ENCODE measurements around the gene DELE1.
"Not testable (repeated sequence)": the region's sequence is repeated elsewhere in the genome, so short reads cannot be mapped to it uniquely, and the experiment has no call there.

DELE1 gene

DNA sequence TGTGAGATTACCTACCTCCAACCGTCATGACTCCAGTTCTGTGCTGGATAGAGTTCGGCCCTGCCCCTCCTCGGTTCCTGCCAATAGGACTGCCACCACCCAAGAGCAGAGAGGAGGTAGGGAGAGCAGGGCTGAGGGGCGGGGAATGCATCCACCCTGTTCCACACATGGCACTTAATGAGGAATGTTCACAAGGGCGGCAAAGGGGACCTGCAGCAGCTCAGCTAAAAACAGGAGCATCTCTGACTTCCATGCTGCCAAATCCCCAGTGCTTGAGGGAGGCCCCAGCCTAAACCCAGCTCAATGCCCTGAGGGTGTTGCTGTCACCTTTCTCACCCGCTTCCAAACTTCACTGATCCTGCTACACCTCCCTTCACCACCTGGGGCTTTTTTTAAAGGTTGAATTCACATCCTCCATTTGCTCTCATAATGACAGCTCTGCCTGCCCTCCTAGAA is 7.8 kb upstream of the DELE1 start:
- H3K4me3 ChIP-seq (ENCODE audit: low read length), result no peak overlapping the region
- TF ChIP-seq CTCF (IDR thresholded peaks at IDR 0.05; ENCODE audit: insufficient read depth, low read depth, low read length, missing control alignments), result no peak
- peak; percentile 12 for DNase-seq (ENCODE audit: low read depth)

DNA sequence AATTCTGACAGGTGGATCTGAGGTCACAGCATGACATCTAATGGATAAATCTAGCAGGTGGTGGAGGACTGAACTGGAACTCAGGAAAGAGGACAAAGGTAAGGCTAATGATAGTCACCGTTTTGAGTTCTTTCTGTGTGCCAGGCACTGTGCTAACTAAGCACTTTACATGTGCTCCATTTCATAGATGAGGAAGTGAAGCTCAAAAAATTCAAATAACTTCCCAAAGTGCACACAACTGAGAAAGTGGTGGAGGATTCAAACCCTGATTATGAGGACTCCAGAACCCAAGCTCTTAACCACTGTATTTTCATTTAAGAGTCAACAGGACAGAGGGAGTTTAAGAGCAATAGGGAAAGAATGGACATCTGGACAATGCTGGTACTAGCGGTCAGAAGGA is 7.1 kb upstream of the DELE1 start:
- no peak for TF ChIP-seq CTCF (IDR thresholded peaks at IDR 0.05; ENCODE audit: insufficient read depth, low read depth, low read length, missing control alignments)
- DNase-seq (ENCODE audit: low read depth), result no peak
- H3K4me3 ChIP-seq (ENCODE audit: low read length), result no peak overlapping the region

DNA sequence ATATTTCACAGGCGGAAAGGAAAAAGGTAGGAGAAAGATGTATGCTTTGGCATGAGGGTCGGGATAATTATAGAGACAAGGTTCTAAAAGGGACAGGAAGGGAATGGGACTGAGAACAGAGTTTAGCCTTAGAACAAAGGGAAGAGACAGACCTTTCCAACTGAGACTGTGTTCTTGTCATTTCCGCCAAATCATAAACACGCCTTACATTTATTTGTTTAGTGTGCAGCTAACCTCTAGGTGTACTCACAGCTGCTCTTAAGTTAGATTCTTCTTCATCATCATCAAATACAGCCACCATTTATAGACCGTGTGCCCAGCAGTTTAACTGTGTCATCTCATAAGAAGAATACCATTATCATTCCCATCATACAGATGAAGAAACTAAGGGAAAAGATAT is 5.9 kb upstream of the DELE1 start:
- no peak for TF ChIP-seq CTCF (IDR thresholded peaks at IDR 0.05; ENCODE audit: insufficient read depth, low read depth, low read length, missing control alignments)
- DNase-seq (ENCODE audit: low read depth), result no peak
- no peak overlapping the region for H3K4me3 ChIP-seq (ENCODE audit: low read length)

DNA sequence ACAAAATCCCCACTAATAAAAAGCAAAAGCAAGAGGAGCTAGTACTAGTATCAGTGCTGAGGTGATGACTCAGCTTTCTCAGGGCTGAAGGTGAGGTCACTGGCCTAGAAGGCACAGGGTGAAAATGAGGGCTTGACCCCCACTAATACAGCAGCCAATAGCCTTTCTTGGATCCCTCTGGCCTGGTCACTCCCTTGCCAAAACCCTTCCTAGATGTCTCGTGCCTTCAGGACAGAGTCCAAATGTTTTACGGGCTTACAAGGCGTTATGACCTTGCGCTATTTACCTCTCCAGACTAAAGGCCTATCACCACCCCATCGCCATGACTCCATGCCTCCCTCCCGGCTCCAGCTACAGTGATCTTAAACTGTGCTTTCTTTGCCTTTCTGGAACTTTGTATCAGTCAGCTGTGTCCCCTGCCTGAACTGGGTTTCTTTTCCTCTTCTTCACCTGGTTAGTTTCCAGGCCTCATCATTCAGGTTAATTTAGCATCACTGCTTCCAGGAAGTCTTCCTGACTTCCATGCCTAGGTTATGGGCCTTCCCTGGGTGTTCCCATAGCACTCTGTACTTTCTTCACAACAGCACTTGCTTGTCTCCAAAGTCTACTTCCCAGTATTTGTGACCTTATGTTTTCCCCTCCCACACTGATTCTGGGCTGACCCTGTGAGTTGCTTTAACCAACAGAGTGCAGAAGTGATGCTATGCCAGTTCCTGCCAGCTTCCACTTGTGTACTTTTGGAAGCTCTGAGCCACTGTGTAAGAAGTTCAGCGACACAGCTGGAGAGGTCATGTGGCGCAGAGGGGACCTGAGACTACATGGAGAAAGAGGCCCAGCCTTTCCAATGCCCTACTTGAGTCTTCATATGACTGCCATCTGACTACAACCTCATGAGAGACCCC is 4.2 kb upstream of the DELE1 start:
- no peak for DNase-seq (ENCODE audit: low read depth)
- H3K4me3 ChIP-seq (ENCODE audit: low read length), result no peak overlapping the region
- no peak for TF ChIP-seq CTCF (IDR thresholded peaks at IDR 0.05; ENCODE audit: insufficient read depth, low read depth, low read length, missing control alignments)

- DNase-seq (ENCODE audit: low read depth), result no peak
- no peak overlapping the region for H3K4me3 ChIP-seq (ENCODE audit: low read length)
- TF ChIP-seq CTCF (IDR thresholded peaks at IDR 0.05; ENCODE audit: insufficient read depth, low read depth, low read length, missing control alignments), result no peak
Measured at GRCh38 chr5:141920771-141921170, 2.9 kb upstream of the DELE1 start.

DNA sequence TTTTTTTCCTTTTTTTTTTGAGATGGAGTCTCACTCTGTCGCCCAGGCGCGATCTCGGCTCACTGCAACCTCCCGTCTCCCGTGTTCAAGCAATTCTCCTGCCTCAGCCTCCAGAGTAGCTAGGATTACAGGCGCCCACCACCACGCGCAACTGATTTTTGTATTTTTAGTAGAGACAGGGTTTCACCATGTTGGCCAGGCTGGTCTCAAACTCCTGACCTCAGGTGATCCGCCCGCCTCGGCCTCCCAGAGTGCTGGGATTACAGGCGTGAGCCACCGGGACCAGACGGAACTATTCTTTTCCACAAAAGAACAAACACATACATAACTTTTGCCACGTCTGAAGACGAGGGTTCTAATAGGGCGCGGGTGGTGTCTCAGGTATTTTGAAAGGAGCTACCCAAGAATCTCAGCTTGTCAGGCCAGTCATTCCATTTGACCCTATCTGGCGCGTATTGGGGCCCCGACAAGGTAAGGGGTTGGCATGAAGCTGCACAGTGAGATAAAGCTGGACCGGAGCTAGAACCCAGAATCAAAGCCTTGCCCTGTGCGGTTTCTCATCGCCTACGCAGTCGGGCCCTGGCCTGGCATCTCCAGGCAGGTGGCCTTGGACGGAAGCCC is 734 bp upstream of the DELE1 start:
- DNase-seq (ENCODE audit: low read depth), result not testable (repeated sequence)
- H3K4me3 ChIP-seq (ENCODE audit: low read length), result peak overlapping the region; percentile 62

DNA sequence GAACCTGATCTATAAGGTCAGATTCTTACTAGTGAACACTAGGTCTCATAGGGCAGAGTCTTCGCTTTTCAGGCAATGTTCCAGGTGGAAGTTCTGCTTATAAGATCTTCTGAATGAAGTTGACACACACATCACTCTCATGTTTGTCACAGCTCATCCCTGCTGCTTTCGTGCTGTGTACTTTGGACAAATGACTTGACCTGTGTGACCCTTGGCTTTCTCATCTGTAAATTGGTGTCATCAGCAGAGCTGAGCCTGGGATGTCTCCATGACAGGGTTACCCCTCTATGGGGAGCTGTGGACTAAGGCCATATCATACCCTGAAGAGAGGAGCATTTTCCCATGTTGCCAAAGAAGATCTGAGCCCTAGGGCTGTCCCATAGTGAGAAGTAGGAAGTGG is 2.8 kb downstream of the DELE1 start:
- no peak for TF ChIP-seq CTCF (IDR thresholded peaks at IDR 0.05; ENCODE audit: insufficient read depth, low read depth, low read length, missing control alignments)
- DNase-seq (ENCODE audit: low read depth), result no peak

More for the DNA sequence above, 2.8 kb downstream of the DELE1 start:
- H3K4me3 ChIP-seq (ENCODE audit: low read length), result no peak overlapping the region

Measured in epithelial cell of esophagus (primary cell).